GM20000 (cell line): ENCODE data around the gene GID8.

Source experiments
- DNase-seq: peaks from one replicate; pipeline ENCODE4 v3.0.0; 2012; ENCODE audit warnings: low spot score
- CTCF ChIP-seq: IDR thresholded peaks from 2 replicates; pipeline ENCODE4 v1.5.1; 2012; ENCODE audit warnings: mild to moderate bottlenecking, control low read depth; ENCODE audit errors: extremely low read depth, missing control alignments

Gene GID8

DNA sequence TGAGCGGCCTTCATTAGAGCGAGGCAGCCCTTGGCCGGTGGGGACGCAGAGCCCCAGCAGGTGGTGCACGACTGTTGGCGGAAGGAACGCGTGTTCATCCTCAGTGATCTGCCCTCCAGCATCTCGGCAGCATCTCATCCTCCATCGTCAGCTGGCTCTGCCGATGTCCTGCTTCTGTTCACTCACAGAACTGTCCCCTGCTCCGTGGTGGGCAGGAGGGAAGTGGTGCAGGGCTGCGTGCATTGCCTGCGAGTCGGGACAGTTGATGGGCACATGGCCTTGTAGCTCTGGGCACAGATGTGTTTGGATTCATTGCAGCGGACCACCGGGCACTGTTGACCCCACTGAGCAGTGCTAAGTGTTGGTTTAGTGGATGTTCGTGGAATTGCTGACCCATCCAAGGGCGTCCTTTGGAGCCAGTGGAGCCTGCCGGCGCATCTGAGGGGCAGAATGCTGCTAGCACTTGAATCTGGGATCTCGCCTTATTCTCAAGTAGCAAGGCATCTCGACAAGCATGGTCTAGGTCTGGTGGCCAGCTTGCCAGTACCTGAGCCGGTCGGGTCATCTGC, 7.9 kb downstream of the GID8 start:
- TF ChIP-seq CTCF = no peak
- DNase-seq = no peak

DNA sequence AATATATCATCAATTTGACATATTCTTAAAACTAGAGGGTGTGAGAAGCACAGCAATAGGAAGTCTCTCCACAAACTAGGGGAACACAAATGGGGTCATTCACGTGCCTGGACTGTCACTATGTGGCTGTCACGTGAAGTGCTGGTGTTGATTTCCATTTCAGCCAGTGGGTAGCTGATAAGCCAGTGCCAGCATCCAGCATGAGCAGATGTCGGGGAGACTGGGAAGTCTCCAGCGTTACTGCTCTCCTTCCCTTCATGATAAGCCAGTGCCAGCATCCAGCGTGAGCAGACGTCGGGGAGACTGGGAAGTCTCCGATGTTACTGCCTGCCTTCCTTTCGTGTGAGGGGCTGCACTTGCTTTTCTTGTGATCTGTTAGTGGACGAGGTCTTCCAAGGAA, 9.0 kb downstream of the GID8 start:
- no peak for TF ChIP-seq CTCF
- DNase-seq = no peak

DNA sequence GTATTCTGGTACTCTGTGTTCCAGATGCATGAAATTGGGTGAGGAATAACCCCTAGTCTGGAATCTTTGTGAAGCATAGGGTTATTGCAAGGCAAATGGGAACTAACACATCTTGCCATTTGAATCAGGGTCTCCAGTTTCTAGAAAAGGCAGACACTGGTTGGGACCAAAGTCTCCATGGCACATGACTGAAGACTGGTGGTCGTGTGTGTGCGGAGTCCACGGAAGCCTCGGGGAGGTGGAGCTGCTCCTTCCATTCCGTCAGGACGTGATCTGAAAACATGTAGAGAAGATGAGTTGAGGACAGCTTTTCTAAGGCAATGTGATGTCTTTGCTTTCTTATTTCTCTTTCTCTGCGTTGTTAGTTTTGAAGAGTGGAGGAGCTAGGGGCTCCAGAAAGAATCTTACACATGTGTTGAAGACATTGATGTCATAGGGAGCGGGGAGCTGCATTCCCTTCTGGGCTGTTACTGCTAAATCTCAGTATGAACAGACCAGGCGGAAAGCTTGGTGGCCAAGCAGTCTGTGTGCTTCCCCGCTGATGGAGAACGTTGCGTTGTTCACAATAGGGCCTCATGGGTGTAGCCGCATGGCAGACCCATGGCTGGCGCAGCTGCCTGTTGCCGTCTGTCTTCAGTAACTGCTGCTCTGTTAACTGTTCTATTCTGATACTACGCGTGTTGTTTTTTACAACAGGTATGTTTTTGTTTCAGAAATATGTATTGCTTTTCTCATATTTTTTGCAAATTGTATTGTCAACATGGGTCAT, 9.8 kb downstream of the GID8 start:
- no peak for DNase-seq
- TF ChIP-seq CTCF = no peak

DNA sequence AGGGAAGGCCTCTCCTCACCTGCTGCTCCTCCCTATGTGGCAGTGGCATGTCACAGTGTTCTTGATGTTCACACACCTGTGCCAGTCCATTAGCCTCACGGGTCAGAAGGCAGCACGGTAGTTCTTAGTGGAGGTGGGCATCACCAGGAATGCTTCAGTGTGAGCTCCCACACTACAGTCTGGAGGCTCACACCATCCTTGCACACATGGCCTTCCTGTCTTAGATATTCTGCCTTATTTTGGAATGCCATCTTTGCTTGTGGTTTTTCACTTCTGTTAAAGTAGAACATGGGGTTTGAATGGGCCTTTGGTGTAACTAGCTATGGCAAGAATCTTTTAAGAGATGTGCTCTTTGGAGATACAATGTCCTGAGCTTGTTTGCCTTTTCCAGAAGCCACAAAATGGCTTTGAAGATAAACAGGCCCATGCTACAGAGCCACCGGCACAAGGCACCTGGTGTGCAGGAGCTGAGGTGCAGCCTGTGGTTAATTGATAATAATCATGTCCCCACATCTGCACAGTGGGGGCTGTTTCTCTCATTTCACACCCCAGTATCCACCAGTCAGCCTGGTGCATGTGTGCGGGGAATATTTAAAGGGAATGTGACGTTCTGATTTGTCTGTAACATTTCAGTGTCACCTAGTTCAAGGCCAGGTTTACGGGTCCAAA, 11.3 kb downstream of the GID8 start:
- no peak for DNase-seq
- TF ChIP-seq CTCF = no peak

DNA sequence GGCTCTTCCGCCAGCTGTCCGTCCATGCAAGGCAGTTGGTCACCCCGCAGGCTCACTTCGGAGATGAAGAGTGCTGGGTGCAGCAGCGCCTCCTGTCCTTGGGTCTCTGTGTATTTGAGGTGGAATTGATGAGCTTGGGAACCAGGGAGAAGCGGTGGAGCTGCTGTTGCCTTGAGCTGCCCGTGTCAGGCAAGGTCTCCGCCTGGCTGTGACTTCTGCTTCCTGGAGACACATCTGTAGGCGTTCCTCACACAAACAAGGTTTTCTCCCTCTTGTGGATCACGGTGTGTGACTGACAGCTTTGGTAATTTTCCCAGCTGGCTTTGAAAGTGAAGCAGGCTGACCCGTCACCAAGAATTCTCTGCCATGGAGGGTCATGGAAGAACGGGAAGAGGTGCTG, 12.0 kb downstream of the GID8 start:
- no peak for TF ChIP-seq CTCF

GRCh38 chr20:62950741-62951140, 12.8 kb downstream of the GID8 start:
- no peak for DNase-seq
- TF ChIP-seq CTCF = no peak

More for the DNA sequence above, 12.0 kb downstream of the GID8 start:
- no peak for DNase-seq
